DMS 273 (cell line): ENCODE results near the gene SRC.
"Not testable (repeated sequence)": the region's sequence is repeated elsewhere in the genome, so short reads cannot be mapped to it uniquely, and the experiment has no call there.

Experiments
- DNase-seq: peaks from one replicate; lab custom pipeline; 2025; ENCODE audit not compliant: unreplicated experiment; lab: John Stamatoyannopoulos, UW

SRC gene

GRCh38 chr20:37336369-37337207 is 9.4 kb upstream of the SRC start:
- peak; percentile 35 for DNase-seq

- DNase-seq = no peak
Observed at GRCh38 chr20:37337208-37337991, 8.5 kb upstream of the SRC start.

GRCh38 chr20:37338380-37338779 is 7.6 kb upstream of the SRC start:
- DNase-seq = not testable (repeated sequence)

- no peak for DNase-seq
Observed at GRCh38 chr20:37339208-37339607, 6.7 kb upstream of the SRC start.

GRCh38 chr20:37339764-37340109 is 6.2 kb upstream of the SRC start:
- not testable (repeated sequence) for DNase-seq

- DNase-seq = no peak
Observed at GRCh38 chr20:37340998-37341397, 4.9 kb upstream of the SRC start.

GRCh38 chr20:37341632-37342031 is 4.3 kb upstream of the SRC start:
- DNase-seq = no peak

- peak; percentile 31 for DNase-seq
Observed at GRCh38 chr20:37342231-37343177, 3.4 kb upstream of the SRC start.

GRCh38 chr20:37343212-37343993 is 2.5 kb upstream of the SRC start:
- no peak for DNase-seq

- no peak for DNase-seq
Observed at GRCh38 chr20:37343994-37344355, 2.0 kb upstream of the SRC start.

GRCh38 chr20:37344506-37345338 is 1.2 kb upstream of the SRC start:
- no peak for DNase-seq

GRCh38 chr20:37346236-37346534 is 245 bp downstream of the SRC start:
- DNase-seq = peak; percentile 65

- no peak for DNase-seq
Observed at GRCh38 chr20:37346535-37347346, 801 bp downstream of the SRC start.

- DNase-seq = no peak
Observed at GRCh38 chr20:37347347-37347823, 1.4 kb downstream of the SRC start.

- no peak for DNase-seq
Observed at GRCh38 chr20:37347891-37348791, 2.2 kb downstream of the SRC start.

- no peak for DNase-seq
Observed at GRCh38 chr20:37348792-37349516, 3.0 kb downstream of the SRC start.
